GM12874 (cell line): ENCODE data around the gene RPL10.

Source experiments
- CTCF ChIP-seq: IDR thresholded peaks from 2 replicates; pipeline ENCODE4 v1.5.1; 2011; ENCODE audit warnings: low read depth, mild to moderate bottlenecking, control low read depth, low read length, moderate library complexity; ENCODE audit not compliant: insufficient read depth

The RPL10 gene

GRCh38 chrX:154436983-154437752 lies 39.0 kb downstream of the RPL10 start, which contains the start of gene GDI1:
TSS of gene GDI1 (plus strand) at chrX:154437154. CDS start at chrX:154437255, 101 bp downstream.
- TF ChIP-seq CTCF = no peak

- no peak for TF ChIP-seq CTCF
These were observed 40.1 kb downstream of the RPL10 start for GRCh38 chrX:154437971-154438893.

- no peak for TF ChIP-seq CTCF
These were observed 41.7 kb downstream of the RPL10 start for GRCh38 chrX:154439841-154440240.

- no peak for TF ChIP-seq CTCF
These were observed 42.6 kb downstream of the RPL10 start for GRCh38 chrX:154440623-154441357.

- TF ChIP-seq CTCF = no peak
These were observed 43.4 kb downstream of the RPL10 start for GRCh38 chrX:154441564-154441963.

GRCh38 chrX:154441984-154442707 lies 44.0 kb downstream of the RPL10 start:
- TF ChIP-seq CTCF = no peak
